ENCODE measurements around the gene TMEM198. TPM values are rescaled to one million over a fixed set of nuclear protein-coding genes. Genes with fewer than 3 reads are reported as not detected.

Gene TMEM198
- total and polyA plus RNA-seq, 9 of the 15 experiments (the other 6 are each of a cell fraction or from before 2014, with no cell fraction given) = 0.03 to 3.8 (median 1.0) TPM

GRCh38 chr2:219597552-219598307 is 53.9 kb downstream of the TMEM198 start, which contains the start of gene STK11IP:
Gene STK11IP, plus strand, starts transcription at chr2:219597857. Its CDS starts 263 bp downstream, at chr2:219598120.
- DNase-seq (ENCODE audit: extremely low read depth in 1 of 4, low spot score in 3 of 4) (peak; percentile 95 to 97 (median 96)), ATAC-seq (peak; percentile 94), FAIRE-seq (peak; percentile 96)
- POLR2A ChIA-PET = interaction anchor here (0.5 to 3.2 kb wide), 9 partner anchors 14 to 113 kb away, joined by 3 to 12 read pairs (median 3); partner anchors contain the start of genes INHA and OBSL1
- CTCF ChIA-PET (ENCODE audit: low intra/inter-chr PET ratio) = no interaction called here
- Histone ChIP-seq H3K79me2 (ENCODE audit: control insufficient read depth, insufficient read depth, low read length) (peaks cover 17% of the 10 kb centered on the region), H4K20me1 (replicated peaks; ENCODE audit: control insufficient read depth, insufficient read depth, low read length) (no peaks in the 10 kb centered on the region), H3K4me3 (peak within 1 kb of the TSS; percentile 53), H3K9me1 (ENCODE audit: control insufficient read depth, insufficient read depth, low read length) (no peaks in the 10 kb centered on the region), H3K4me2 (ENCODE audit: insufficient read depth, low read length) (peak within 1 kb of the TSS; percentile 90), H3K27me3 (ENCODE audit: control insufficient read depth in 2 of 2, insufficient read depth in 2 of 2, low read length in 2 of 2) (no peaks in the 10 kb centered on the region), H3K27ac (ENCODE audit: extremely low read depth, low read depth, low read length) (peak within 1 kb of the TSS; percentile 90), H3K9ac (ENCODE audit: insufficient read depth in 1 of 2, low read depth in 2 of 2, low read length in 2 of 2) (peak within 1 kb of the TSS; percentile 91 to 92), H3K36me3 (ENCODE audit: control insufficient read depth, insufficient read depth, low read length) (no peaks in the 10 kb centered on the region; the same call in 2 of the 3 replicates), H3K9me3 (replicated peaks; ENCODE audit: control insufficient read depth, insufficient read depth, low read depth, low read length) (no peaks in the 10 kb centered on the region), H3K4me1 (replicated peaks in 1 of 2; ENCODE audit: control insufficient read depth in 2 of 2, insufficient read depth in 2 of 2, low read length in 2 of 2) (peaks cover 9 to 20% of the 10 kb centered on the region in 2 experiments), H2AFZ (ENCODE audit: low read depth, low read length) (peak within 1 kb of the TSS; percentile 95)
- intact Hi-C loops (cut with micrococcal nuclease) (loop anchor here (5.0 kb wide), 2 partner anchors 35 to 320 kb away; partner anchors contain the start of gene DNAJB2), in situ Hi-C loops (cut with MboI) (no loop called here)
- WGBS (ENCODE audit: insufficient coverage, low coverage, missing lambda C conversion rate) = under 1% methylated on average over 33 of the region's 57 CpGs
- BruUV-seq (replicated peaks) = no TSS peak
- TF ChIP-seq ZNF586 (CRISPR knock-in tag; conservative IDR thresholded peaks at IDR 0.05) (no peak), CHD7 (IDR thresholded peaks at IDR 0.05; ENCODE audit: low read depth, low read length) (no peak), NR0B1 (IDR thresholded peaks at IDR 0.05; ENCODE audit: partially characterized antibody) (no peak), DLX4 (CRISPR knock-in tag; IDR thresholded peaks at IDR 0.05) (no peak), USF1 (CRISPR knock-in tag; IDR thresholded peaks at IDR 0.05) (0 out of 2 replicates have a peak, but pooled peaks have one; percentile 21)

All from K562 (cell line).